K562 (cell line): Measurements from ENCODE around the gene CHN2. TPM values are rescaled to one million over a fixed set of nuclear protein-coding genes. Genes with fewer than 3 reads are reported as not detected.

Experiments
- ATAC-seq: fragments of 200-7000 bp; cut with Tn5 transposase; 3 replicates; pipeline ENCODE4 v1.9.1; 2020; ENCODE audit warnings: moderate library complexity
- BruUV-seq: library from RNA; stranded (reverse); fragments of 400-500 nt; replicated peaks from 2 replicates; lab custom pipeline; 2021; lab: Mats Ljungman, UMichigan
- CTCF ChIA-PET: fragments of 300-600 bp; formaldehyde crosslinking; extraction: SDS; loops from one replicate; lab custom pipeline; 2021; ENCODE audit warnings: low intra/inter-chr PET ratio; lab: Yijun Ruan, JAX
- POLR2A ChIA-PET: fragments of 300-600, 350-650 bp; sonication (Branson Sonifier 250); formaldehyde crosslinking; extraction: SDS; loops from one replicate; lab custom pipeline; 2021; ENCODE audit warnings: antibody characterized with exemption, inconsistent platforms; lab: Yijun Ruan, JAX
- DNase-seq, 4 experiments: peaks; one replicate each; pipeline versions ENCODE4 v3.0.0 to v3.0.0-alpha.2; 2011 to 2018; ENCODE audit warnings: low spot score in 3 of 4, mixed read lengths in 3 of 4; ENCODE audit errors: extremely low read depth in 1 of 4
- FAIRE-seq: peaks from 2 replicates; lab custom pipeline; 2011; peaks lifted over from hg19 to GRCh38; lab: Jason Lieb, UNC
- H2AFZ ChIP-seq: 2 replicates; pipeline ENCODE4 v1.6.0; 2011; ENCODE audit warnings: low read depth, low read length, control low read depth, inconsistent platforms
- H3K27ac ChIP-seq: fragments of 200-600 bp; 3 replicates; pipeline ENCODE4 v1.8.0; 2011; ENCODE audit warnings: low read depth, mild to moderate bottlenecking, control low read depth, inconsistent platforms, low read length, moderate library complexity, mixed read lengths; ENCODE audit errors: extremely low read depth
- H3K27me3 ChIP-seq, 2 experiments: fragments of 300-600 bp in 1 of 2; 2 replicates in 1 of 2; 3 replicates in 1 of 2; pipeline versions ENCODE4 v1.6.0 to v1.8.0; 2011; ENCODE audit warnings: inconsistent platforms in 2 of 2, low read length in 2 of 2, mild to moderate bottlenecking in 1 of 2, mixed read lengths in 1 of 2, moderate library complexity in 1 of 2; ENCODE audit not compliant: control insufficient read depth in 2 of 2, insufficient read depth in 2 of 2
- H3K36me3 ChIP-seq: fragments of 300-600 bp; 3 replicates; pipeline ENCODE4 v1.8.0; 2011; ENCODE audit warnings: mild to moderate bottlenecking, low read length, inconsistent platforms; ENCODE audit not compliant: control insufficient read depth, insufficient read depth
- H3K4me1 ChIP-seq, 2 experiments: fragments of 200-600 bp in 1 of 2; replicated peaks in 1 of 2; 2 replicates in 1 of 2; 3 replicates in 1 of 2; pipeline versions ENCODE4 v1.5.1 to v1.8.0; 2011; ENCODE audit warnings: inconsistent platforms in 2 of 2, low read length in 2 of 2, mild to moderate bottlenecking in 1 of 2, mixed read lengths in 1 of 2, moderate library complexity in 1 of 2; ENCODE audit not compliant: control insufficient read depth in 2 of 2, insufficient read depth in 2 of 2
- H3K4me2 ChIP-seq: 2 replicates; pipeline ENCODE4 v1.6.1; 2011; ENCODE audit warnings: low read length, control low read depth, inconsistent platforms, mixed read lengths; ENCODE audit not compliant: insufficient read depth
- H3K4me3 ChIP-seq: fragments of 200-600 bp; sonication (generic), shearing (Covaris generic); 2 replicates; pipeline ENCODE4 v1.5.1; 2016; ENCODE audit warnings: control low read depth, inconsistent platforms
- H3K79me2 ChIP-seq: fragments of 200-600 bp; 3 replicates; pipeline ENCODE4 v1.8.0; 2011; ENCODE audit warnings: low read length, inconsistent platforms; ENCODE audit not compliant: control insufficient read depth, insufficient read depth
- H3K9ac ChIP-seq, 2 experiments: 2 replicates each; pipeline versions ENCODE4 v1.6.0 to v1.6.1; 2011; ENCODE audit warnings: low read depth in 2 of 2, low read length in 2 of 2, control low read depth in 1 of 2, inconsistent platforms in 1 of 2, mild to moderate bottlenecking in 1 of 2, mixed read lengths in 1 of 2; ENCODE audit not compliant: insufficient read depth in 1 of 2
- H3K9me1 ChIP-seq: one replicate; pipeline ENCODE4 v1.6.0; 2011; ENCODE audit warnings: inconsistent platforms, mild to moderate bottlenecking, low read length, moderate library complexity; ENCODE audit not compliant: control insufficient read depth, insufficient read depth
- H3K9me3 ChIP-seq: replicated peaks from 2 replicates; pipeline ENCODE4 v1.5.1; 2011; ENCODE audit warnings: low read depth, low read length, inconsistent platforms; ENCODE audit not compliant: control insufficient read depth, insufficient read depth
- H4K20me1 ChIP-seq: replicated peaks from 2 replicates; pipeline ENCODE4 v1.6.1; 2011; ENCODE audit warnings: low read length, inconsistent platforms, mixed read lengths; ENCODE audit not compliant: control insufficient read depth, insufficient read depth
- BMI1 ChIP-seq: fragments of 150-350 bp; IDR thresholded peaks from 2 replicates; pipeline ENCODE4 v1.6.1; 2014; ENCODE audit warnings: low read length
- CHD1 ChIP-seq: fragments of 200-600 bp; sonication (generic); IDR thresholded peaks from one replicate; pipeline ENCODE4 v1.6.1; 2012; ENCODE audit warnings: mild to moderate bottlenecking, moderate library complexity, low read length, inconsistent platforms
- CREB3L1 ChIP-seq: fragments of 450-650 bp; IDR thresholded peaks from 2 replicates; pipeline ENCODE4 v1.6.1; 2014; ENCODE audit warnings: low read depth, mild to moderate bottlenecking, moderate library complexity, borderline replicate concordance
- EHMT2 ChIP-seq: fragments of 450-650 bp; IDR thresholded peaks from 2 replicates; pipeline ENCODE4 v1.6.1; 2018; ENCODE audit warnings: antibody characterized with exemption
- GTF2B ChIP-seq: IDR thresholded peaks from 2 replicates; pipeline ENCODE4 v1.6.1; 2011; ENCODE audit not compliant: insufficient read length; ENCODE audit errors: extremely low read depth
- HDGF ChIP-seq: fragments of 450-650 bp; IDR thresholded peaks from 2 replicates; pipeline ENCODE4 v1.6.1; 2016
- HNRNPUL1 ChIP-seq: fragments of 200-400 bp; formaldehyde crosslinking; IDR thresholded peaks from 2 replicates; pipeline ENCODE4 v1.6.1; 2017; ENCODE audit warnings: low read length
- MEF2D ChIP-seq: conservative IDR thresholded peaks from 2 replicates; pipeline ENCODE4 v1.6.1; 2016; ENCODE audit warnings: low read depth, missing genetic modification characterization, missing compliant biosample characterization
- PBX2 ChIP-seq, 2 experiments: IDR thresholded peaks in 1 of 2; conservative IDR thresholded peaks in 1 of 2; 2 replicates each; pipeline ENCODE4 v1.6.1; 2016; ENCODE audit warnings: low read depth in 2 of 2, mild to moderate bottlenecking in 1 of 2, missing compliant biosample characterization in 1 of 2, missing genetic modification characterization in 1 of 2, moderate library complexity in 1 of 2
- POLR2H ChIP-seq: IDR thresholded peaks from 2 replicates; pipeline ENCODE4 v1.6.1; 2016; ENCODE audit warnings: missing genetic modification characterization, low read depth, mild to moderate bottlenecking, control low read depth, missing compliant biosample characterization, moderate library complexity
- RBM25 ChIP-seq: fragments of 200-400 bp; formaldehyde crosslinking; IDR thresholded peaks from 2 replicates; pipeline ENCODE4 v1.6.1; 2018; ENCODE audit warnings: low read length, low read depth, moderate library complexity; ENCODE audit not compliant: severe bottlenecking
- XRCC3 ChIP-seq: fragments of 450-650 bp; IDR thresholded peaks from 2 replicates; pipeline ENCODE4 v1.6.1; 2017; ENCODE audit warnings: mild to moderate bottlenecking, moderate library complexity
- WGBS: fragments of 100-300 bp; shearing (Covaris generic); methylation state at CpG from one replicate; pipeline ENCODE4 v1.1.6; 2016; ENCODE audit warnings: low coverage, mixed read lengths; ENCODE audit not compliant: insufficient coverage; ENCODE audit errors: missing lambda C conversion rate; 5-methylcytosine and 5-hydroxymethylcytosine counted together
- in situ Hi-C: fragments of 300-500 bp; cut with MboI; formaldehyde crosslinking; loops from 4 replicates; pipeline ENCODE4 v1.15.0; 2018; ENCODE audit warnings: inconsistent platforms, mixed read lengths
- intact Hi-C: fragments of 100-400 bp; cut with micrococcal nuclease; formaldehyde crosslinking; loops from 2 replicates; pipeline ENCODE4 v1.14.2; 2022
- polyA plus RNA-seq, 8 experiments: library from polyadenylated mRNA; depleted of rRNA in 4 of 8; stranded (reverse) in 5 of 8; unstranded in 3 of 8; fragments of >200 nt; fragmentation: Nextera tagmentation in 2 of 8; fragmentation: Illumina TruSeq in 1 of 8; extraction: Ambion mirVana in 2 of 8; extraction: Trizol in 1 of 8; gene quantifications; 2 replicates each; pipeline versions ENCODE4 v1.2.1 to v1.2.3, GENCODE V29; 2011 to 2014; ENCODE audit warnings: inconsistent platforms in 1 of 8, missing spikeins in 1 of 8
- total RNA-seq, 7 experiments: library from RNA; depleted of rRNA in 6 of 7; stranded (reverse); fragments of >200 nt in 6 of 7; fragmentation: Illumina TruSeq in 2 of 7; extraction: Trizol in 2 of 7; gene quantifications; 2 replicates each; pipeline versions ENCODE4 v1.2.1 to v1.2.3, GENCODE V29; 2011 to 2021; ENCODE audit warnings: low replicate concordance in 1 of 7

CHN2 gene
- total and polyA plus RNA-seq, 9 of the 15 experiments (the other 6 are each of a cell fraction or from before 2014, with no cell fraction given), result 0.12 to 2.1 (median 0.31) TPM; not detected in 1

- no TSS peak for BruUV-seq
- DNase-seq, result no peak
- ChIA-PET POLR2A (no interaction called here), CTCF (interaction anchor here (0.5 kb wide), 1 partner anchor 88 kb away, joined by 3 read pairs; no protein-coding TSS in a partner anchor)
- H3K27ac ChIP-seq, result no peak overlapping the region
- H3K36me3 ChIP-seq, result no peaks in the 10 kb centered on the region
- no peak overlapping the region for H3K4me2 ChIP-seq
- FAIRE-seq, result no peak
- ATAC-seq, result no peak
- WGBS, result 0% methylated on average over 3 of the region's 3 CpGs
- H4K20me1 ChIP-seq, result no peaks in the 10 kb centered on the region
- in situ Hi-C loops, result no loop called here
- H3K4me1 ChIP-seq, result no peaks in the 10 kb centered on the region
- H3K9me3 ChIP-seq, result no peaks in the 10 kb centered on the region
- no peaks in the 10 kb centered on the region for H3K79me2 ChIP-seq
- TF ChIP-seq GTF2B (no peak), PBX2 (CRISPR knock-in tag; IDR thresholded peaks at IDR 0.05; ENCODE audit: low read depth) (no peak), PBX2 (tag; conservative IDR thresholded peaks at IDR 0.05; ENCODE audit: low read depth) (no peak), XRCC3 (no peak), HNRNPUL1 (no peak), BMI1 (no peak), MEF2D (tag) (no peak), RBM25 (no peak), HDGF (no peak), POLR2H (no peak), CHD1 (no peak), CREB3L1 (no peak), EHMT2 (no peak)
- intact Hi-C loops, result no loop called here
- H3K27me3 ChIP-seq, result peaks cover 0 to 2% of the 10 kb centered on the region in 2 experiments; a peak in 1 of 5 replicates
- no peak overlapping the region for H3K4me3 ChIP-seq
- H3K9me1 ChIP-seq, result no peaks in the 10 kb centered on the region
- H3K9ac ChIP-seq, result no peak overlapping the region
- H2AFZ ChIP-seq, result no peak overlapping the region
Measured at GRCh38 chr7:29363636-29364425, 169.3 kb downstream of the CHN2 start.
